DMS 273 (cell line): Measurements from ENCODE around the gene DLG2.

Experiments
- DNase-seq: peaks from one replicate; lab custom pipeline; 2025; ENCODE audit not compliant: unreplicated experiment; lab: John Stamatoyannopoulos, UW

The DLG2 gene

GRCh38 chr11:83572581-83573496 is 2054.3 kb downstream of the DLG2 start:
- DNase-seq = no peak

DNA sequence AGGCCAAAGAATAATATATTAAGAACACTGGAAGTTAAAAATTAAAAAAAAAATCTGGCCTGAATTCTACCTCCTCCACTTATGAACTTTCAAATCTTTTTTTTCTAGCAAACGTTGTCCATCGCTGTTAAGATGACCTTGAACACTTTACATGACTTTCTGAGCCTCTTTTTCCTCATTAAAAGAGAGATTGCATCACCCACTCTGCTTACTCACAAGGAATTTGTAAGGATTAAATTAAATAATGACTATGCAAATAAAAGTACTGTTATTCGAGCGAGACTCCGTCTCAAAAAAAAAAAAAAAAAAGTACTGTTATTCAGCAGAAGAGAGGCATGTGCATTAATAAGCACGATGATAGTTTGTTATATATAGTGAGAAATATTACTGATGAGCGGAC is 2055.8 kb downstream of the DLG2 start:
- no peak for DNase-seq

DNA sequence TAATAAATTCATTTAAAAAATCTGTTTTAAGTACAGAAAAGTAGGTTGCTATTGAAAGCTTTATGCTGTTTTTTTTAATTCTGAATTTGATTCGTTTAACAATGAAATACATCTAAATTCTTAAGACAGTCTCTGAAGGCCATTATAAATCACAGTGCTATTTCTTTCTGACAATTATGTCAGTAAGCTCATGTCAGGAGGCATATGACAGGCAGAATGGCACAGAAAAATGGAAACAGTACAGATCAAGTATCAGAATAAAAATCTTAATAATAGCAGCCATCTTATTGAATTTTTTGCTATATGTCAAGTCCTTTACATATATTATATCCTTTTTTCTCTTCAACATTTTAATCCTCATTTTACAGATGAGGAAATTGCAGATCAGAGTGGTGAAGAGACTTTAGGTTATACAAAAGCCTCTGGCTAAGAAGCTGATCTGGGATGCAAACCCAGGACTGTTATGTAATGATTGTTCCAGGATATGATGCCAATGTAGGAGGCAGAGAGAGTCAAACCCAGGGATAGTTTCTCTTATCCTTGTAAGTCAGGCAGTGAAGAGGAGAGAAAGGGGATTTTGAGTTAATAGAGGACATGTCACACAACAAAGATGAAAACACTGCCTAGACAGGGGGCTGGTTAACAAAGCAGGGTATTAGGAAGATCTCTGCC is 2057.9 kb downstream of the DLG2 start:
- no peak for DNase-seq

DNA sequence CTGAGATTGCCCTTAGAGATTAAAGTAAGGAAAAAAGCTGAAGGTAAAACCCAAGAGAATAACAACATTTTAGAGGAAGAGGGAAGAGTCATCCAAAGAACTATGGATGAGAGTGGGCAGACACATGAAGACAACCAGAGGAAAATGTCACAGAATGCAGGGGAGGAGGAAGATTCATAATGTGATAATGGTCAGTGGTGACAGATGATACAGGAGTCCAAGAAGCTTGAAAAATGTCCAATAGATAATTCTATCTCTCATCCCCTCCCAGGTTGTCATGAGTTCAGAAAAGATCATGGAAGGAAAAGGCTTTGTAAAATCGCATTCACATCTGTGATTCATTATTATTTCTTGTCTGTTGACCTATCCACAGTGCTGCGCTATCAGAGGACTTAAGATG is 2058.6 kb downstream of the DLG2 start:
- no peak for DNase-seq

DNA sequence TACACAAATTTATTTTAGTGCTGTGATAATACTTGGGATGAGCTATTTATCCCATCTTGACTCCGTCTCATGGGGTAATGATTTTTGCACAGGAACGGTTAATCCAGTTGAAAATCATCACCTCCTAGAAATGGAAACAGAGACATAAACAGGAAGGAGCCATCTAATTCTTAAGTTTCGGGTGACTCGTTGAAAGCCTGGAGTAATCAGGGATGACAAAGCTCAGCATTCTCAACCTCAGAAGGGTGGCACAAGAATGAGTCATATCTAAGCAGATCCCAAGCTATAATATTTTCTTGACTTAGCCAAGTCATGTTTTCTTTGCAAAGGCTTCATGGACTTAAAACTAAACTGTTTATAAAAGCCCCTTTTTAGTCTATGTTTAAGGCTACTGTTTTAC is 2060.2 kb downstream of the DLG2 start:
- DNase-seq = no peak

DNA sequence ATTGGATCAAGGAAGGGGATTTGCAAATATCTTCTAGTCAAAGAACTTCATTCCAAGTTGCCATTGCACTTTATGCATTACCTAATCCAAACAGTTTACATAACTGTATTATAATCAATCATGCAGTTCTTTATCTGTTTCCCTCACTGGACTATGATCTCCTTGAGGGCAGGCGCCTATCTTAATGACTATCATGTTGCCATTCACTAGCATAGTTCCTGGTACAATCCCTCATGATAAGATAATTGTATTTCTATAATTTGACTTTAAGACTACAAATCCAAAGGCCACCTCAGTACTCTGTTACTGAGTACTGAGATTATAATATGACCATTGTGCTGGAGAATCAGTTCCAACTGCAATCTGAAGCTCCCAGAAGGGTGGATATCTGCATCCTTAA is 2062.3 kb downstream of the DLG2 start:
- no peak for DNase-seq

GRCh38 chr11:83558281-83558680 is 2068.9 kb downstream of the DLG2 start:
- DNase-seq = no peak

GRCh38 chr11:83557653-83558052 is 2069.5 kb downstream of the DLG2 start:
- no peak for DNase-seq

GRCh38 chr11:83554876-83555275 is 2072.3 kb downstream of the DLG2 start:
- DNase-seq = peak; percentile 61

DNA sequence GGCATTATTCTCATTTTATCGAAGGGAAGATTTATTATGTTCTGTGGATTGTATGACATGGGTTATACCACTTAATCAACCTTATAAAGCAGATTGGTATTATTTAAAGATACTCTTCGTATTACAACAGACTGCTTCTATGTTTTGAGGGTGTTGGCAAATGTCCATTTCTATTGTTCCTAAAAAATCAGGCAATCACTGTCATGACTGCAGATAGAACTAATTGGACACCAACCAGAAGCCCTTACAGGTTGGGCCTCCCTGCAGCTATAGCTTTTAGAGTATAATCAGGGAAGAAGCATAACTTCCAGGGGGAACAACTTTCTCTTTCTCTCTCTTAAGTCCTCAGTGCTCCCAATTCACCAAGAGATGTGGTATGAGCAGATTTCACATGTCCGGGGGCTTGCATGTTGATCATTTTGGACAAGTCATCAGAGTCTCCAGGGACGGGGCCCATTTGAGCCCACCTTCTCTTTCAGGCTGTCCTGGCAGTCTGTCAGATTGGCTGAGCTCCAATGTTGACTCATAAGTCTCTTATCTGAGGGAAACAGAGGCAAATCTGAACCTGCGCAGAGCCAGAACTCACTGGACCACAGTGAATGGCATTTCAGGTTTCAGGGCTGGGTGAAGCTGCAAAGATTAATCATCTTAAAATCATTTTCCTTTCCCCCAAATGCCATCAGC is 2077.0 kb downstream of the DLG2 start:
- no peak for DNase-seq

DNA sequence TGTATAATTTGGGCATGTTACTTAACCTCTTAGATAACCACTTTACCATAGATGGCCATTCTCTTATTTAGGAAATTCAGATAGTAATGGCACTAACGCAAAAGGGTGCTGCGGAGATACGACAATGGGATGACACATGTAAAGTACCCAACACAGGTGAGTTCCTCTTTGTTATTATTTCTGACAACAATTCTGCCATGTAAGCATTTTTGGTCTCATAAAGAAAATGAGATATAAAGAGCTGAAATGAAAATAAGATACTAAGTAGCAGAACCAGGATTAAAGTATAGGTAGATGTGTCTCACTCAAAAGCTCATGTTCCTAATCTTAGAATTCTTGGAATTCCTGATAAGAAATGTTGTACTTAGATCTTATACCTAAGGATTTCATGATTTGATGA is 2080.8 kb downstream of the DLG2 start:
- no peak for DNase-seq

- peak; percentile 38 for DNase-seq
These were observed 2081.5 kb downstream of the DLG2 start for GRCh38 chr11:83545494-83546260.

DNA sequence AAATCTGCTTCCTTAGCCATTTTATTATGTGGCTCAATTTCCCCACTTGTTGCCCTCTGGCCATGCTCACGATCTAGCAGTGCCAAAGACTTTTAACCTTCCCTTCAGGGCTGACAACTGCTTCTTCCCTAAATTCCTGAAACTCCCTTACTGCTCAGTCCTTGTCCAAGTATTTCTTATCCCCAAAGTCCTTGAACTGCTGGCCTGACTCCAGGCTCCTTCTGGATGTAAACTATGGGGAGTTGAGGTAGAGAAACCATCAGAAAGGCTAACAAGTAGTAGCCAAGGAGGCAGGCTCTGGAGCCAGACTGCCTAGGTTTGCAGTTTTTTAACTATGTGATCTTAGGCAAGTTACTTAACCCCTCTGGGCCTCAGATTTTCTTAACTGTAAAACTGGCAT is 2082.3 kb downstream of the DLG2 start:
- no peak for DNase-seq

DNA sequence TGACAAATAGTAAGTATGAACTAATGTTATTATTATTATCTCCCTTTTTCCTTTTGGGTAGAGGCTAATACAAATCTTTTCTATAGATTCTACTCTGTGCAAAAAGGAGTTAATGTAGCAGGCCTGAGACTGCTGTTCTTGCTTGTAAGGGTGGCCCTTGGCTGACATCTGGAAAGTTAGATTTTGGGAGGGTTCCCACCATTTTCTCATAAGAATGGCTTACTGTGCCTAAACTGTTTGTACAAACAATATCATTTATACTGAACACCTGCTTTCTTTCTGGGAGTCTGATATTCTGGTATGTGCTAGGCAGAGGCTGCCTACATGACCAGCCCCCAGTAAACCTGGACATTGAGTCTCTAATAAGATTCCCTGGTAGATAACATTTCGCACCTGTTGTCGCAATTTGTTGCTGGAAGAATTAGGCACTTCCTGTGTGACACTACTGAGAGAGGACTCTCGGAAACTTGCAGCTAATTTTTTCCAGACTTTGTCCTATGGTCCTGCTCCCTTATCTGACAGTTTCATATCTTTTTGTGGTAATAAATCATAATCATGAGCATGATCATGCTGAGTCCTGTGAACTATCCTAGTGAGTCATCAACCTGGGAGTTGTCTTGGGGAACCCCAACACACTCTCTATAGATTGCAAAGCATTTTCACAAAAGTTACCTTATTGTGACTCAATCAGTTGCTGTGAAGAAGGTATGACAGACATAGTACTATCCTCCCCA is 2083.3 kb downstream of the DLG2 start:
- DNase-seq = no peak

GRCh38 chr11:83542861-83543260 is 2084.3 kb downstream of the DLG2 start:
- DNase-seq = no peak

DNA sequence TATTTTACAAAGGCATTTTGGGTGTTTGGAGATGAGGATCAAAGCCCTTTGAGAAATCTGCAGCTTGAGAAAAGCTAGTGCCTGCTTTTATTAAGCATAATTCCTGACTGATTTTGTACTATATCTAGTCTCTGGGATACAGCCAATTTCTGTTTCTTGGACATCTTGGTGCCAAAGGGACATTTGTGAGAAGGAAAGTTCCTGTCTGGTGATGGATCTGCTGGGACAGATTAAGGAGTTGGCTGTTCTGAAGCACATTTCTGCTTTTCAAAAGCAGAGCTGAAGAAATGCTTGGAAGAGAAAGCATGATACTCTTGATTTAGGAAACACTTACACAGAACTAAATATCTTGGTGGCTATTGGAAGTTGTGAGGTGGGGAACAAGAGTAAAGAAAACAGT is 2086.4 kb downstream of the DLG2 start:
- no peak for DNase-seq

DNA sequence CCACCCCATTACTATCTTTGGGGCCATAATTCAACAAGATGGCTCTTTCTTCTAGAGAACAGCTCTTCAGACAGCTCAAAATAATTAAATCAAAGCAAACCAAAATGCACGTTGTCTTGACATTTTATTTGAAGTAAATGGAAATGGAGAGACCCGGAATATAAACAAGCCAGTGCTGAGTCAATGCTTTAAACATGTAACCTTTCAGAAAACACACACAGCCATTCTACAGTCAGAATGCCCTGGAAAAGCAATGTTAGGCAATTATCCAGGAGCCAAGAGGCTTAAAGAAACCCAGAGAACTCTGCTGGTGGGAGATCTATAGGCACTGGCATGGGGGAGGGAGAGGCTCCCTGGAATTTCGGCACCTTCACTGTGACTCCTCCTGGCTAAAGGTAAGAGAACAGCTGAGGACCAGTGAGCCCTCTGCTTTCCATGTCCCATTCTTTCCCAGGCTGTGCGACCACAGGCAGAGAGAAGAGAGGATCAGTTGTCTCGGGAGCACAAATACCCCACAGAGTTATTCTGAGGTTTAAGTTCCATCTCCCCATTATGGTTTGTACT is 2086.9 kb downstream of the DLG2 start:
- no peak for DNase-seq

- DNase-seq = peak; percentile 3
These were observed 2088.9 kb downstream of the DLG2 start for GRCh38 chr11:83538286-83538685.

- DNase-seq = no peak
These were observed 2090.0 kb downstream of the DLG2 start for GRCh38 chr11:83537131-83537610.

DNA sequence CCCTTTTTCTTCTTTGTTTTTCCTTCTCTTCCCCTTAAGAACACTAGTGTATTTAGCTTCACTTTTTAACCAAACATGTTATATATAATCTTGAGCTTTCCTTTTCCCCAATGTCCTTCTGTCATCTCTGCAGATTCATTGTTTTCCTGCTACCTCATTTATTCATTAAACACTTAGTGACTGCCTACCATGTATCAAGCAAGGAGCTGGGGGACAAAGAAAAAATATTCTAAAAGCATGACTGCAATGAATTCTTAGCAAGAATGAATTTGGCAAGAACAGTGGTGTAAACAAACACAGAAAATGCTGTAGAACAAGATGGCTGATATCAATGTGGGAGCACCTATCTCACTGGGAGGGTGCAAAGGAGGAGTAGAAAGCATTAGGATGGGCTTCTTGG is 2094.0 kb downstream of the DLG2 start:
- DNase-seq = no peak
